HG02943 (cell line): ENCODE results near the gene RAD18.

Experiments
- ATAC-seq: cut with Tn5 transposase; IDR thresholded peaks from one replicate; pipeline ENCODE4 v1.9.1; 2021; ENCODE audit warnings: mild to moderate bottlenecking, low read depth, moderate library complexity; ENCODE audit not compliant: unreplicated experiment

The RAD18 gene

GRCh38 chr3:8909160-8909559 is 54.1 kb downstream of the RAD18 start:
- ATAC-seq, result no peak

GRCh38 chr3:8903191-8903590 is 60.1 kb downstream of the RAD18 start:
- no peak for ATAC-seq

- no peak for ATAC-seq
These were observed 62.4 kb downstream of the RAD18 start for GRCh38 chr3:8900869-8901268.

GRCh38 chr3:8899876-8900460 is 63.3 kb downstream of the RAD18 start:
- no peak for ATAC-seq

- no peak for ATAC-seq
These were observed 67.4 kb downstream of the RAD18 start for GRCh38 chr3:8895829-8896228.

GRCh38 chr3:8893001-8893400 is 70.3 kb downstream of the RAD18 start:
- no peak for ATAC-seq

- no peak for ATAC-seq
These were observed 71.5 kb downstream of the RAD18 start for GRCh38 chr3:8891774-8892173.

- no peak for ATAC-seq
These were observed 72.0 kb downstream of the RAD18 start for GRCh38 chr3:8891303-8891702.

GRCh38 chr3:8888301-8888915 is 74.9 kb downstream of the RAD18 start:
- ATAC-seq, result no peak

- ATAC-seq, result no peak
These were observed 75.6 kb downstream of the RAD18 start for GRCh38 chr3:8887435-8888300.

- no peak for ATAC-seq
These were observed 76.7 kb downstream of the RAD18 start for GRCh38 chr3:8886546-8886945.

- no peak for ATAC-seq
These were observed 77.5 kb downstream of the RAD18 start for GRCh38 chr3:8885536-8886316.

GRCh38 chr3:8884630-8885290 is 78.5 kb downstream of the RAD18 start:
- no peak for ATAC-seq

- no peak for ATAC-seq
These were observed 80.6 kb downstream of the RAD18 start for GRCh38 chr3:8882642-8883041.

- ATAC-seq, result no peak
These were observed 81.1 kb downstream of the RAD18 start for GRCh38 chr3:8882171-8882593.

- no peak for ATAC-seq
These were observed 83.8 kb downstream of the RAD18 start for GRCh38 chr3:8879347-8879944.

- no peak for ATAC-seq
These were observed 87.4 kb downstream of the RAD18 start for GRCh38 chr3:8875836-8876235.

GRCh38 chr3:8873740-8874139 is 89.5 kb downstream of the RAD18 start:
- ATAC-seq, result no peak

GRCh38 chr3:8872261-8872660 is 91.0 kb downstream of the RAD18 start:
- no peak for ATAC-seq

- no peak for ATAC-seq
These were observed 92.0 kb downstream of the RAD18 start for GRCh38 chr3:8871306-8871705.
